AG04449 (cell line): Measurements from ENCODE around the gene DLL4.

Source experiments
- CTCF ChIA-PET: fragments of 350-600 bp; formaldehyde crosslinking; extraction: SDS; loops from one replicate; lab custom pipeline; 2021; ENCODE audit warnings: antibody characterized with exemption; lab: Yijun Ruan, JAX
- POLR2A ChIA-PET: fragments of 400-600, 350-600 bp; formaldehyde crosslinking; extraction: SDS; loops from one replicate; lab custom pipeline; 2020; ENCODE audit warnings: antibody characterized with exemption, inconsistent platforms; lab: Yijun Ruan, JAX
- DNase-seq: peaks from one replicate; pipeline ENCODE4 v3.0.0-alpha.2; 2010; ENCODE audit warnings: low read depth, low spot score
- H3K4me3 ChIP-seq: 2 replicates; pipeline ENCODE4 v1.5.1; 2011; ENCODE audit warnings: low read depth, mild to moderate bottlenecking, control low read depth, low read length
- CTCF ChIP-seq: IDR thresholded peaks from one replicate; pipeline ENCODE4 v1.5.1; 2011; ENCODE audit warnings: mild to moderate bottlenecking, moderate library complexity, low read length, control low read depth, inconsistent platforms; ENCODE audit not compliant: insufficient read depth; ENCODE audit errors: missing control alignments

DLL4 gene

DNA sequence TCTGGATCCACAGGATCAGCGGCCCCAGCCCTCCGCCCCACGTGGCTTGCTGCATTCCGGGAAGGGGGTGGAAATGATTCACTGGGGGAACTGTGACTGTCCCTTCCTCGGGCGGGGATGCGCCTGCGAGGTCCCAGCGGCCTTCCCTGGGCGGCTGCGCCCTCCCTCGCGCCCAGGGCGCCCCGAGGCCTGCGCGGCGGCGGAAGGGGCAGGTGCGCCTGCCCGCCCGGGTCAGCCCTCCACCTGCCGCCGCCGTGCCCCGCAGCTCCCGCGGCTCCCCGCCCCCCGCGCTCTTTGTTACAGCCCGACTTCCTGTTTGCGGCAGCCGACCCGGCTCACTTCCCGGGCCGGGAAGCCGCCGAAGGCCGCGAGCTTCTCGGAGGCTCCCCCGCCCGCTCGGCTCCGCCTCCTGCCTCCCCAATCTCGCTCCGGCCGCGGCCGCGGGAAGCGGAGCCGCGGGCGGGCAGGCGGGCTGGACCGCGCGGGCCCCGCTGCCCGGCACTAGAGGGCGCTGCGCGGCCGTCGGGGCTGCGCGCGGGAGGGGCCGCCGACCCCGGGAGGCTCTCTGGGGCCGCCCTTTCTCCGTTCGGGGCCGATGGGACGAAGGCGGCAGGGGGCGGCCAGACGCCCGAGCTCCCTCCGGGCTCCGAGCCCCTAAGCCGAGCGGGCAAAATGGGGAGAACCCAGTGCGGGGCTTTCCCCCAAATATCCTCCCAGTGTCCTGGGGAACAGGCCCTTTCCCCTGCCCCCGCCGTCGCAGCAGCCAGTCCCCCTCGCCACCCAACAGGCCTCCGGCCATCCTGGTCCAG is 12.6 kb downstream of the DLL4 start:
- TF ChIP-seq CTCF: peak; percentile 39
- no peak for DNase-seq
- POLR2A ChIA-PET: interaction anchor here (0.6 to 3.6 kb wide), 7 partner anchors 12 to 176 kb away, joined by 3 to 54 read pairs (median 5); partner anchors contain the start of gene CHAC1
- peak overlapping the region; percentile 59 for H3K4me3 ChIP-seq
- CTCF ChIA-PET: interaction anchor here (0.6 to 7.9 kb wide), 53 partner anchors 7 to 342 kb away, joined by 3 to 179 read pairs (median 5); partner anchors contain the start of genes CHAC1, DLL4, PPP1R14D and VPS18

DNA sequence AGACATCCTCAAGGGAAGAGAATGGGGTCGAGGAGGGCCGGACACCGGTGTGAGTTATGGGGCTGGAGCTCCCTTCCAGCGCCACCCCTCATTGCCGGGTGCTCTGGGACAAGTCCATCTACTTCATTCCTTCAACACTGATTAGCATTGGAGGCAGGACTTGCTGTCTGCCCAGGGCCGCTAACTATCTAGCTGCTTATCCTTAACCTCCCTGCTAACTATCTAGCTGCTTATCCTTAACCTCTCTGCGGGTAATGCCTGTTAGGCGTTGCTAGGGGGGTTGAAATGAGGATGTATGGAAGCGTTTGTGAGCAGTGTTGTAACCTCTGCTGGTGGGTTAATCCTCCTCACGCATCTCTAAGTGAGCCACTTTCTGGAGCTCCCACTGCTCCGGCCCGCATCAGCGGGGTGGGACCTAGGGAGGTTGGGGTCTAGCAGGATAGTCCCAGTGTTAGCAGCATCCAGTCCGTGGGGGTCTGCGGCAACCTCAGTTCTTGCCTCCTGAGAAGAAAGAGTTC is 13.3 kb downstream of the DLL4 start:
- POLR2A ChIA-PET: interaction anchor here (1.3 to 3.6 kb wide), 4 partner anchors 11 to 36 kb away, joined by 5 to 54 read pairs (median 6); partner anchors contain the start of gene CHAC1
- TF ChIP-seq CTCF: no peak
- DNase-seq: no peak
- peak overlapping the region; percentile 59 for H3K4me3 ChIP-seq
- CTCF ChIA-PET: interaction anchor here (0.6 to 7.9 kb wide), 37 partner anchors 8 to 342 kb away, joined by 3 to 179 read pairs (median 9); partner anchors contain the start of genes CHAC1, DLL4 and PPP1R14D

DNA sequence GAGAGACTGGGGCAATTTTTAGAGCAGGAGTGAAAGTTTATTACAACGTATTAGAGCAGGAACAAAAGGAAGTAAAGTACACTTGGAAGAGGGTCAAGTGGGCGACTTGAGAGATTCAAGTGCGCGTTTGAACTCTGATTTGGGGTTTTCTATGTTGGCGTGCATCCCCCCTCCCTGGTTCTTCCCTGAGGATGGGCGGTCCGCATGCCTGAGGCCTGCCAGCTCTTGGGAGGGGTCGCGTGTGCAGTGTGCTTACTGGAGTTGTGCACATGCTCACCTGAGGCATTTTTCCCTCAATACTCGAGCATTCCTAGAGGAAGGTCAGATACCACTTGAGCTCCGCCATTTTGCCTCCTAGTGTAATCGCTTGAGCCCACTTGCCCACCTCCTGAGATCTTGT is 13.7 kb downstream of the DLL4 start:
- DNase-seq: no peak
- no peak for TF ChIP-seq CTCF
- H3K4me3 ChIP-seq: no peak overlapping the region; the same call in 1 of the 2 replicates
- CTCF ChIA-PET: interaction anchor here (1.0 to 7.9 kb wide), 28 partner anchors 9 to 243 kb away, joined by 3 to 179 read pairs (median 11); partner anchors contain the start of genes CHAC1 and DLL4
- POLR2A ChIA-PET: interaction anchor here (0.6 to 3.6 kb wide), 3 partner anchors 11 to 549 kb away, joined by 3 to 54 read pairs (median 3); partner anchors contain the start of gene CHAC1

- CTCF ChIA-PET: interaction anchor here (5.4 to 7.9 kb wide), 3 partner anchors 8 to 77 kb away, joined by 78 to 179 read pairs (median 115); partner anchors contain the start of genes CHAC1 and DLL4
- DNase-seq: no peak
- no peak overlapping the region for H3K4me3 ChIP-seq
- POLR2A ChIA-PET: interaction anchor here (0.6 to 0.9 kb wide), 2 partner anchors 15 to 550 kb away, joined by 3 read pairs; no protein-coding TSS in a partner anchor
- TF ChIP-seq CTCF: no peak
Observed at GRCh38 chr15:40943764-40944365, 14.7 kb downstream of the DLL4 start.

DNA sequence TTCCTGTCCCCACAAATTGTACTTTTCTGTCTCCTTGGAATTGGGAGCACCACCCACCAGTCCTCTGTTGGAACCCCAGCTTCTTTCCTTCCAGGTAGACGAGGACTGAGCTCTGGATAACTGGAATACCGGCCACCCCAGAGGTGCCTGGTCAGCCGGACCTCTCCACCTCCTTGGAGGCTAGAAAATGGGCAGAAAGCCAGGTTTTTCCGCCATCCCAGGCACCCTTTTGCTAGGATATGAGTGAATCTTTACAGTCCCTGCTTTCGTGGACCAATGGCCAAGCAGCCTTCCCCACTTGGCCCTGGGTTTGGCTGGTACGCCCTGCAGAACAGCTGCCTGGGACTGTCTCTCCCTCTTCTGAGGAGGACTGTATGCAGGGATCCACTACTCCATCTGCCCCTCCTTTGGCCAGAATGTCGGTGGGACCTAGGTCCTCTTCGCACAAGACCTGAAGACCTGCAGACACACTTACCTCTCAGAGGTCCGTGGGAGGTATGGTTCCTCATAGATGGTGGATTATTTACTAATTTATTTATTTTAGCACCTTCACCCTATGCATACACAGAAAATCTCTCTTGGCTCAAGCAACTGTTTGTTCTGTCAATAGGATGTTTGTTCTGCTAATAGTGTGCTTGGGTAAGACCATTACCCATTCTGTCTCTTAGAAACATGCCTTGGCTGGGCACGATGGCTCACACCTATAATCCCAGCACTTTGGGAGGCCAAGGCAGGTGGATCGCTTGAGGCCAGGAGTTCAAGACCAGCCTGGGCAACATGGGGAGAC is 15.6 kb downstream of the DLL4 start:
- DNase-seq: no peak
- no peak overlapping the region for H3K4me3 ChIP-seq
- CTCF ChIA-PET: interaction anchor here (5.4 to 7.9 kb wide), 3 partner anchors 7 to 76 kb away, joined by 78 to 179 read pairs (median 115); partner anchors contain the start of genes CHAC1 and DLL4
- POLR2A ChIA-PET: interaction anchor here (0.9 kb wide), 1 partner anchor 14 kb away, joined by 3 read pairs; no protein-coding TSS in a partner anchor
- TF ChIP-seq CTCF: no peak
